SK-N-SH treated with all-trans-retinoic acid at 6 μM for 48 hours (cell line): Measurements from ENCODE around the gene AGAP1.

ENCODE experiments used
- ARNTL ChIP-seq: fragments of 450-650 bp; formaldehyde crosslinking; IDR thresholded peaks from 2 replicates; pipeline ENCODE4 v1.5.0; 2020; ENCODE audit warnings: low read depth, mild to moderate bottlenecking, moderate library complexity, borderline replicate concordance
- OSR1 ChIP-seq: fragments of 250-450 bp; sonication (Bioruptor Pico); IDR thresholded peaks from 2 replicates; pipeline ENCODE4 v1.8.0; 2022; ENCODE audit warnings: moderate library complexity, mild to moderate bottlenecking, inconsistent platforms
- RARB ChIP-seq: fragments of 250-450 bp; sonication (Bioruptor Pico); IDR thresholded peaks from 2 replicates; pipeline ENCODE4 v1.8.0; 2021; ENCODE audit warnings: mild to moderate bottlenecking, moderate library complexity
- SNAI2 ChIP-seq: fragments of 250-450 bp; sonication (Bioruptor Pico); IDR thresholded peaks from 2 replicates; pipeline ENCODE4 v1.5.0; 2020; ENCODE audit warnings: mild to moderate bottlenecking, moderate library complexity
- ZFP3 ChIP-seq: fragments of 250-450 bp; sonication (Bioruptor Pico); IDR thresholded peaks from 2 replicates; pipeline ENCODE4 v1.5.0; 2020; ENCODE audit warnings: mild to moderate bottlenecking, moderate library complexity
- ZFP30 ChIP-seq: fragments of 450-650 bp; formaldehyde crosslinking; IDR thresholded peaks from 2 replicates; pipeline ENCODE4 v1.5.0; 2022; ENCODE audit warnings: mild to moderate bottlenecking, moderate library complexity
- ZNF70 ChIP-seq: fragments of 450-650 bp; formaldehyde crosslinking; IDR thresholded peaks from 2 replicates; pipeline ENCODE4 v1.5.0; 2020; ENCODE audit warnings: mild to moderate bottlenecking, moderate library complexity
- ZNF8 ChIP-seq: fragments of 450-650 bp; formaldehyde crosslinking; IDR thresholded peaks from 2 replicates; pipeline ENCODE4 v1.5.0; 2020; ENCODE audit warnings: mild to moderate bottlenecking, moderate library complexity
- TF ChIP-seq, protein P1 (sequence below): fragments of 250-450 bp; sonication (Bioruptor Pico); IDR thresholded peaks from 2 replicates; pipeline ENCODE4 v1.5.0; 2020; ENCODE audit warnings: mild to moderate bottlenecking, moderate library complexity
- TF ChIP-seq, protein P2 (sequence below): fragments of 250-450 bp; sonication (Bioruptor Pico); IDR thresholded peaks from 2 replicates; pipeline ENCODE4 v1.5.1; 2020; ENCODE audit warnings: low read depth, mild to moderate bottlenecking, moderate library complexity
- TF ChIP-seq, protein P3 (sequence below): fragments of 250-450 bp; sonication (Bioruptor Pico); IDR thresholded peaks from 2 replicates; pipeline ENCODE4 v1.8.0; 2020; ENCODE audit warnings: mild to moderate bottlenecking, moderate library complexity, borderline replicate concordance
- TF ChIP-seq, protein P4 (sequence below): fragments of 250-450 bp; sonication (Bioruptor Pico); IDR thresholded peaks from 2 replicates; pipeline ENCODE4 v1.8.0; 2021; ENCODE audit warnings: low read depth, mild to moderate bottlenecking, moderate library complexity, borderline replicate concordance

DNA sequence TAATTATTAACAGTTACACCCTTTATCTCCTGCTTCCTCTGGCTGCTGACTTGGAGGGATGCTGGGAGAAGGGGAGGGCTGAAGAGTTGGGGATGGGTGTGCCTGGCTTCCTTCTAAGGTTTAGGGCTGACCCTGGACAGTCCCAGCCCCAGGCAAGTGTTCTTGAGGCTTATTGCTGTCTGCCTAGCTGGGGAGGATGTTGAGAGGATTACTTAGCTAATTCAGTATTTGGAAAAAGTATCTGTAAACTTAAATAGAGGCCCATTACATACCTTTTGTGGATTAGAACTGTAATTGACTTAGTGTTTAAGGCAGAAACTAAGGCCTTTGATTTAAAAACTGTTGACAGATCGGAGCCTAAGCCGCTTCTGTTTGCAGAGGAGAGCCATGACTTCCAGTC lies 67.6 kb downstream of the AGAP1 start:
- TF ChIP-seq, protein P1, sequence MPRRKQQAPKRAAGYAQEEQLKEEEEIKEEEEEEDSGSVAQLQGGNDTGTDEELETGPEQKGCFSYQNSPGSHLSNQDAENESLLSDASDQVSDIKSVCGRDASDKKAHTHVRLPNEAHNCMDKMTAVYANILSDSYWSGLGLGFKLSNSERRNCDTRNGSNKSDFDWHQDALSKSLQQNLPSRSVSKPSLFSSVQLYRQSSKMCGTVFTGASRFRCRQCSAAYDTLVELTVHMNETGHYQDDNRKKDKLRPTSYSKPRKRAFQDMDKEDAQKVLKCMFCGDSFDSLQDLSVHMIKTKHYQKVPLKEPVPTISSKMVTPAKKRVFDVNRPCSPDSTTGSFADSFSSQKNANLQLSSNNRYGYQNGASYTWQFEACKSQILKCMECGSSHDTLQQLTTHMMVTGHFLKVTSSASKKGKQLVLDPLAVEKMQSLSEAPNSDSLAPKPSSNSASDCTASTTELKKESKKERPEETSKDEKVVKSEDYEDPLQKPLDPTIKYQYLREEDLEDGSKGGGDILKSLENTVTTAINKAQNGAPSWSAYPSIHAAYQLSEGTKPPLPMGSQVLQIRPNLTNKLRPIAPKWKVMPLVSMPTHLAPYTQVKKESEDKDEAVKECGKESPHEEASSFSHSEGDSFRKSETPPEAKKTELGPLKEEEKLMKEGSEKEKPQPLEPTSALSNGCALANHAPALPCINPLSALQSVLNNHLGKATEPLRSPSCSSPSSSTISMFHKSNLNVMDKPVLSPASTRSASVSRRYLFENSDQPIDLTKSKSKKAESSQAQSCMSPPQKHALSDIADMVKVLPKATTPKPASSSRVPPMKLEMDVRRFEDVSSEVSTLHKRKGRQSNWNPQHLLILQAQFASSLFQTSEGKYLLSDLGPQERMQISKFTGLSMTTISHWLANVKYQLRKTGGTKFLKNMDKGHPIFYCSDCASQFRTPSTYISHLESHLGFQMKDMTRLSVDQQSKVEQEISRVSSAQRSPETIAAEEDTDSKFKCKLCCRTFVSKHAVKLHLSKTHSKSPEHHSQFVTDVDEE, result no peak
- no peak for TF ChIP-seq ZNF8
- TF ChIP-seq, protein P2, sequence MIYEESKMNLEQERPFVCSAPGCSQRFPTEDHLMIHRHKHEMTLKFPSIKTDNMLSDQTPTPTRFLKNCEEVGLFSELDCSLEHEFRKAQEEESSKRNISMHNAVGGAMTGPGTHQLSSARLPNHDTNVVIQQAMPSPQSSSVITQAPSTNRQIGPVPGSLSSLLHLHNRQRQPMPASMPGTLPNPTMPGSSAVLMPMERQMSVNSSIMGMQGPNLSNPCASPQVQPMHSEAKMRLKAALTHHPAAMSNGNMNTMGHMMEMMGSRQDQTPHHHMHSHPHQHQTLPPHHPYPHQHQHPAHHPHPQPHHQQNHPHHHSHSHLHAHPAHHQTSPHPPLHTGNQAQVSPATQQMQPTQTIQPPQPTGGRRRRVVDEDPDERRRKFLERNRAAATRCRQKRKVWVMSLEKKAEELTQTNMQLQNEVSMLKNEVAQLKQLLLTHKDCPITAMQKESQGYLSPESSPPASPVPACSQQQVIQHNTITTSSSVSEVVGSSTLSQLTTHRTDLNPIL (CRISPR knock-in tag), result no peak
- TF ChIP-seq ZNF70, result no peak
- TF ChIP-seq, protein P3, sequence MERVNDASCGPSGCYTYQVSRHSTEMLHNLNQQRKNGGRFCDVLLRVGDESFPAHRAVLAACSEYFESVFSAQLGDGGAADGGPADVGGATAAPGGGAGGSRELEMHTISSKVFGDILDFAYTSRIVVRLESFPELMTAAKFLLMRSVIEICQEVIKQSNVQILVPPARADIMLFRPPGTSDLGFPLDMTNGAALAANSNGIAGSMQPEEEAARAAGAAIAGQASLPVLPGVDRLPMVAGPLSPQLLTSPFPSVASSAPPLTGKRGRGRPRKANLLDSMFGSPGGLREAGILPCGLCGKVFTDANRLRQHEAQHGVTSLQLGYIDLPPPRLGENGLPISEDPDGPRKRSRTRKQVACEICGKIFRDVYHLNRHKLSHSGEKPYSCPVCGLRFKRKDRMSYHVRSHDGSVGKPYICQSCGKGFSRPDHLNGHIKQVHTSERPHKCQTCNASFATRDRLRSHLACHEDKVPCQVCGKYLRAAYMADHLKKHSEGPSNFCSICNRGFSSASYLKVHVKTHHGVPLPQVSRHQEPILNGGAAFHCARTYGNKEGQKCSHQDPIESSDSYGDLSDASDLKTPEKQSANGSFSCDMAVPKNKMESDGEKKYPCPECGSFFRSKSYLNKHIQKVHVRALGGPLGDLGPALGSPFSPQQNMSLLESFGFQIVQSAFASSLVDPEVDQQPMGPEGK, result no peak
- TF ChIP-seq ZFP30 (CRISPR knock-in tag), result no peak
- TF ChIP-seq OSR1 (CRISPR knock-in tag), result no peak
- TF ChIP-seq SNAI2, result no peak
- TF ChIP-seq RARB (CRISPR knock-in tag), result no peak
- TF ChIP-seq ARNTL (CRISPR knock-in tag), result no peak
- TF ChIP-seq, protein P4, sequence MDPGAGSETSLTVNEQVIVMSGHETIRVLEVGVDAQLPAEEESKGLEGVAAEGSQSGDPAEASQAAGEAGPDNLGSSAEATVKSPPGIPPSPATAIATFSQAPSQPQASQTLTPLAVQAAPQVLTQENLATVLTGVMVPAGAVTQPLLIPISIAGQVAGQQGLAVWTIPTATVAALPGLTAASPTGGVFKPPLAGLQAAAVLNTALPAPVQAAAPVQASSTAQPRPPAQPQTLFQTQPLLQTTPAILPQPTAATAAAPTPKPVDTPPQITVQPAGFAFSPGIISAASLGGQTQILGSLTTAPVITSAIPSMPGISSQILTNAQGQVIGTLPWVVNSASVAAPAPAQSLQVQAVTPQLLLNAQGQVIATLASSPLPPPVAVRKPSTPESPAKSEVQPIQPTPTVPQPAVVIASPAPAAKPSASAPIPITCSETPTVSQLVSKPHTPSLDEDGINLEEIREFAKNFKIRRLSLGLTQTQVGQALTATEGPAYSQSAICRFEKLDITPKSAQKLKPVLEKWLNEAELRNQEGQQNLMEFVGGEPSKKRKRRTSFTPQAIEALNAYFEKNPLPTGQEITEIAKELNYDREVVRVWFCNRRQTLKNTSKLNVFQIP (CRISPR knock-in tag), result no peak
- TF ChIP-seq ZFP3, result no peak
